Measurements from ENCODE around the gene ERO1A.

DNA sequence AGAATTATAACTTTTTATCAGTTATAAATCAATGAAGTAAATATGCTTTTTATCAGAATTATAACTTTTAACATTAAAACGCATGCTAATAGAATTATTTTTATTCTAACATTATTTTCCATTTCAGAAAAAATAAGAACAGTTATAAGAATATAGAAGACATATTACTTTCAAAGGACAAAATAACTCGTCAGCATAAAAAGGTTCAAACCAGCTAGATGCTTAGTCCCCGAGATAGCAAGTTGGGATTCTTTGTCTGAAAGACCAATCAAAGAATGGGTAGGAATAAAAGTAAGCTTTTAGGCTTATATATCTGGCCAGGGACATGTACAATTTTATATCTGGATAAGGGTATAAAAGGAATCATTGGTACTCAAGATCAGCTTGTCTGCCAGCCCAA lies 76.8 kb downstream of the ERO1A start:
- TF ChIP-seq CTCF (IDR thresholded peaks at IDR 0.05) (no peak), POLR2A (IDR thresholded peaks at IDR 0.05) (no peak), POLR2AphosphoS5 (IDR thresholded peaks at IDR 0.05) (no peak)

All from prostate gland (tissue), 2 donors.